Vagina (tissue), 2 donors: ENCODE results near the gene ISOC2.

Experiments
- CTCF ChIP-seq, 3 experiments: fragments of 450-650 bp in 2 of 3; fragments of 200-600 bp in 1 of 3; sonication (generic) in 1 of 3; IDR thresholded peaks; one replicate each; pipeline ENCODE4 v1.5.1; 2017 to 2019; ENCODE audit warnings: antibody characterized with exemption in 3 of 3, mild to moderate bottlenecking in 2 of 3, moderate library complexity in 2 of 3
- POLR2AphosphoS5 ChIP-seq, 2 donors: sonication (generic); formaldehyde crosslinking; IDR thresholded peaks; one replicate each; pipeline ENCODE4 v1.9.0; 2017; ENCODE audit warnings: antibody characterized with exemption in 2 of 2, mild to moderate bottlenecking in 2 of 2, low read depth in 1 of 2; ENCODE audit not compliant: insufficient read depth in 1 of 2

- TF ChIP-seq CTCF (IDR thresholded peaks at IDR 0.05) = no peak
- TF ChIP-seq POLR2AphosphoS5 (IDR thresholded peaks at IDR 0.05; ENCODE audit: insufficient read depth in 1 of 2, low read depth in 1 of 2) = no peak
These were observed 20.9 kb upstream of the ISOC2 start for GRCh38 chr19:55482156-55482961.
